ENCODE data around the gene SH3BP1. TPM values are rescaled to one million over a fixed set of nuclear protein-coding genes. Genes with fewer than 3 reads are reported as not detected.
A peak's percentile ranks its signal among the peaks of the same experiment; 100 is the strongest.

Gene SH3BP1
- total and polyA plus RNA-seq, 2 of the 13 experiments (the other 11 are each of a cell fraction or from before 2014, with no cell fraction given) = 8.4 to 18.5 TPM

DNA sequence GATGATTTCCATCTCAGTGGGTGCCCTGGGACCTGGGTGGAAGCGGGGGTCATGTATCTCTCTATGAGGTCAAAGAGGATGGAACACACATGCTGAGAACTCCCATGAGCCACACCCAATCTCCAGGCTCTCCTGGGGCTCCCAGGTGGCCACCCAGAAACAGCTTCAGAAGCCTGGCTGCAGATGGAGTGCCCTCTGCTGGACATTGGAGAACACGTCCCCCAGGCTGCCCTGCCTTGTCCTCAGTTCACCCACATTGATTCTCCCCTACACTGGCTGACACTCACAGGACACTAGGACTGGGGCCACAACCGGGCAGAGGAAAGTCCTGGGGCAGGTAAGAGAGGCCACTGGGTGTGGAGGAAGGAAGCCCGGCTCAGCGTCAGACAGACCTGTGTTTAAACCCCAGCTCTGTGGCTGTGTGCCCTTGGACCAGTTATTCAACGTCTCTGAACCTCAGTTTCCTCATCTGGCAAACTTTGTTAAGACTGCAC, 42.1 kb downstream of the SH3BP1 start (continued):
- no peak for TF ChIP-seq SOX6 (IDR thresholded peaks at IDR 0.05)
- peak; percentile 48 for TF ChIP-seq SOX6 (CRISPR knock-in tag; IDR thresholded peaks at IDR 0.05)
- TF ChIP-seq MXI1 (IDR thresholded peaks at IDR 0.05; ENCODE audit: borderline replicate concordance, low read depth, low read length) = peak; percentile 41; the same call in 1 of the 3 replicates
- TF ChIP-seq IKZF4 (CRISPR knock-in tag; IDR thresholded peaks at IDR 0.05; ENCODE audit: borderline replicate concordance, low read depth, not compliant biosample characterization) = no peak
- TF ChIP-seq ZNF614 (CRISPR knock-in tag; IDR thresholded peaks at IDR 0.05; ENCODE audit: borderline replicate concordance) = no peak
- TF ChIP-seq, protein P1, sequence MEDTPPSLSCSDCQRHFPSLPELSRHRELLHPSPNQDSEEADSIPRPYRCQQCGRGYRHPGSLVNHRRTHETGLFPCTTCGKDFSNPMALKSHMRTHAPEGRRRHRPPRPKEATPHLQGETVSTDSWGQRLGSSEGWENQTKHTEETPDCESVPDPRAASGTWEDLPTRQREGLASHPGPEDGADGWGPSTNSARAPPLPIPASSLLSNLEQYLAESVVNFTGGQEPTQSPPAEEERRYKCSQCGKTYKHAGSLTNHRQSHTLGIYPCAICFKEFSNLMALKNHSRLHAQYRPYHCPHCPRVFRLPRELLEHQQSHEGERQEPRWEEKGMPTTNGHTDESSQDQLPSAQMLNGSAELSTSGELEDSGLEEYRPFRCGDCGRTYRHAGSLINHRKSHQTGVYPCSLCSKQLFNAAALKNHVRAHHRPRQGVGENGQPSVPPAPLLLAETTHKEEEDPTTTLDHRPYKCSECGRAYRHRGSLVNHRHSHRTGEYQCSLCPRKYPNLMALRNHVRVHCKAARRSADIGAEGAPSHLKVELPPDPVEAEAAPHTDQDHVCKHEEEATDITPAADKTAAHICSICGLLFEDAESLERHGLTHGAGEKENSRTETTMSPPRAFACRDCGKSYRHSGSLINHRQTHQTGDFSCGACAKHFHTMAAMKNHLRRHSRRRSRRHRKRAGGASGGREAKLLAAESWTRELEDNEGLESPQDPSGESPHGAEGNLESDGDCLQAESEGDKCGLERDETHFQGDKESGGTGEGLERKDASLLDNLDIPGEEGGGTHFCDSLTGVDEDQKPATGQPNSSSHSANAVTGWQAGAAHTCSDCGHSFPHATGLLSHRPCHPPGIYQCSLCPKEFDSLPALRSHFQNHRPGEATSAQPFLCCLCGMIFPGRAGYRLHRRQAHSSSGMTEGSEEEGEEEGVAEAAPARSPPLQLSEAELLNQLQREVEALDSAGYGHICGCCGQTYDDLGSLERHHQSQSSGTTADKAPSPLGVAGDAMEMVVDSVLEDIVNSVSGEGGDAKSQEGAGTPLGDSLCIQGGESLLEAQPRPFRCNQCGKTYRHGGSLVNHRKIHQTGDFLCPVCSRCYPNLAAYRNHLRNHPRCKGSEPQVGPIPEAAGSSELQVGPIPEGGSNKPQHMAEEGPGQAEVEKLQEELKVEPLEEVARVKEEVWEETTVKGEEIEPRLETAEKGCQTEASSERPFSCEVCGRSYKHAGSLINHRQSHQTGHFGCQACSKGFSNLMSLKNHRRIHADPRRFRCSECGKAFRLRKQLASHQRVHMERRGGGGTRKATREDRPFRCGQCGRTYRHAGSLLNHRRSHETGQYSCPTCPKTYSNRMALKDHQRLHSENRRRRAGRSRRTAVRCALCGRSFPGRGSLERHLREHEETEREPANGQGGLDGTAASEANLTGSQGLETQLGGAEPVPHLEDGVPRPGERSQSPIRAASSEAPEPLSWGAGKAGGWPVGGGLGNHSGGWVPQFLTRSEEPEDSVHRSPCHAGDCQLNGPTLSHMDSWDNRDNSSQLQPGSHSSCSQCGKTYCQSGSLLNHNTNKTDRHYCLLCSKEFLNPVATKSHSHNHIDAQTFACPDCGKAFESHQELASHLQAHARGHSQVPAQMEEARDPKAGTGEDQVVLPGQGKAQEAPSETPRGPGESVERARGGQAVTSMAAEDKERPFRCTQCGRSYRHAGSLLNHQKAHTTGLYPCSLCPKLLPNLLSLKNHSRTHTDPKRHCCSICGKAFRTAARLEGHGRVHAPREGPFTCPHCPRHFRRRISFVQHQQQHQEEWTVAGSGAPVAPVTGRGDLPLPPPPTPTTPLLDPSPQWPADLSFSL (CRISPR knock-in tag; IDR thresholded peaks at IDR 0.05) = no peak
- no peak for TF ChIP-seq ASH2L (IDR thresholded peaks at IDR 0.05; ENCODE audit: insufficient read length, low read depth, low read length)
- peak; percentile 86 for TF ChIP-seq ZSCAN25 (CRISPR knock-in tag; IDR thresholded peaks at IDR 0.05)
- TF ChIP-seq NR2F6 (IDR thresholded peaks at IDR 0.05) = no peak
- 0 out of 2 replicates have a peak, but pooled peaks have one; percentile 24 for TF ChIP-seq NR2F6 (CRISPR knock-in tag; IDR thresholded peaks at IDR 0.05)
- TF ChIP-seq LCORL (IDR thresholded peaks at IDR 0.05) = no peak
- TF ChIP-seq LCORL (CRISPR knock-in tag; IDR thresholded peaks at IDR 0.05) = peak; percentile 71; the same call in 1 of the 2 replicates
- no peak for TF ChIP-seq MYNN (CRISPR knock-in tag; IDR thresholded peaks at IDR 0.05; ENCODE audit: low read depth)
- TF ChIP-seq, protein P2, sequence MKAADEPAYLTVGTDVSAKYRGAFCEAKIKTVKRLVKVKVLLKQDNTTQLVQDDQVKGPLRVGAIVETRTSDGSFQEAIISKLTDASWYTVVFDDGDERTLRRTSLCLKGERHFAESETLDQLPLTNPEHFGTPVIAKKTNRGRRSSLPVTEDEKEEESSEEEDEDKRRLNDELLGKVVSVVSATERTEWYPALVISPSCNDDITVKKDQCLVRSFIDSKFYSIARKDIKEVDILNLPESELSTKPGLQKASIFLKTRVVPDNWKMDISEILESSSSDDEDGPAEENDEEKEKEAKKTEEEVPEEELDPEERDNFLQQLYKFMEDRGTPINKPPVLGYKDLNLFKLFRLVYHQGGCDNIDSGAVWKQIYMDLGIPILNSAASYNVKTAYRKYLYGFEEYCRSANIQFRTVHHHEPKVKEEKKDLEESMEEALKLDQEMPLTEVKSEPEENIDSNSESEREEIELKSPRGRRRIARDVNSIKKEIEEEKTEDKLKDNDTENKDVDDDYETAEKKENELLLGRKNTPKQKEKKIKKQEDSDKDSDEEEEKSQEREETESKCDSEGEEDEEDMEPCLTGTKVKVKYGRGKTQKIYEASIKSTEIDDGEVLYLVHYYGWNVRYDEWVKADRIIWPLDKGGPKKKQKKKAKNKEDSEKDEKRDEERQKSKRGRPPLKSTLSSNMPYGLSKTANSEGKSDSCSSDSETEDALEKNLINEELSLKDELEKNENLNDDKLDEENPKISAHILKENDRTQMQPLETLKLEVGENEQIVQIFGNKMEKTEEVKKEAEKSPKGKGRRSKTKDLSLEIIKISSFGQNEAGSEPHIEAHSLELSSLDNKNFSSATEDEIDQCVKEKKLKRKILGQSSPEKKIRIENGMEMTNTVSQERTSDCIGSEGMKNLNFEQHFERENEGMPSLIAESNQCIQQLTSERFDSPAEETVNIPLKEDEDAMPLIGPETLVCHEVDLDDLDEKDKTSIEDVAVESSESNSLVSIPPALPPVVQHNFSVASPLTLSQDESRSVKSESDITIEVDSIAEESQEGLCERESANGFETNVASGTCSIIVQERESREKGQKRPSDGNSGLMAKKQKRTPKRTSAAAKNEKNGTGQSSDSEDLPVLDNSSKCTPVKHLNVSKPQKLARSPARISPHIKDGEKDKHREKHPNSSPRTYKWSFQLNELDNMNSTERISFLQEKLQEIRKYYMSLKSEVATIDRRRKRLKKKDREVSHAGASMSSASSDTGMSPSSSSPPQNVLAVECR (CRISPR knock-in tag; IDR thresholded peaks at IDR 0.05; ENCODE audit: borderline replicate concordance) = peak; percentile 46; the same call in 1 of the 2 replicates
- TF ChIP-seq ZFX (CRISPR knock-in tag; IDR thresholded peaks at IDR 0.05; ENCODE audit: low read depth) = peak; percentile 43; the same call in 1 of the 2 replicates
- peak; percentile 89 for TF ChIP-seq RAD21 (CRISPR knock-in tag; IDR thresholded peaks at IDR 0.05)
- TF ChIP-seq ZNF768 (CRISPR knock-in tag; IDR thresholded peaks at IDR 0.05) = peak; percentile 97
- TF ChIP-seq SIX1 (CRISPR knock-in tag; IDR thresholded peaks at IDR 0.05; ENCODE audit: borderline replicate concordance) = 0 out of 2 replicates have a peak, but pooled peaks have one; percentile 19
- TF ChIP-seq, protein P3, sequence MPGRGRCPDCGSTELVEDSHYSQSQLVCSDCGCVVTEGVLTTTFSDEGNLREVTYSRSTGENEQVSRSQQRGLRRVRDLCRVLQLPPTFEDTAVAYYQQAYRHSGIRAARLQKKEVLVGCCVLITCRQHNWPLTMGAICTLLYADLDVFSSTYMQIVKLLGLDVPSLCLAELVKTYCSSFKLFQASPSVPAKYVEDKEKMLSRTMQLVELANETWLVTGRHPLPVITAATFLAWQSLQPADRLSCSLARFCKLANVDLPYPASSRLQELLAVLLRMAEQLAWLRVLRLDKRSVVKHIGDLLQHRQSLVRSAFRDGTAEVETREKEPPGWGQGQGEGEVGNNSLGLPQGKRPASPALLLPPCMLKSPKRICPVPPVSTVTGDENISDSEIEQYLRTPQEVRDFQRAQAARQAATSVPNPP (CRISPR knock-in tag; IDR thresholded peaks at IDR 0.05) = no peak
- TF ChIP-seq ZNF335 (CRISPR knock-in tag; IDR thresholded peaks at IDR 0.05) = no peak

Data from HepG2 (cell line).